ENCODE data around the gene TTC34.

TTC34 gene

GRCh38 chr1:2602311-2602835, 199.1 kb downstream of the TTC34 start:
- H3K27me3 ChIP-seq: peaks cover 18% of the 10 kb centered on the region
- no peaks in the 10 kb centered on the region for H3K36me3 ChIP-seq
- no peak overlapping the region for H3K4me3 ChIP-seq (ENCODE audit: low read depth in 1 of 2, low read length in 1 of 2)
- H3K27ac ChIP-seq: no peak overlapping the region
- TF ChIP-seq, protein P1, sequence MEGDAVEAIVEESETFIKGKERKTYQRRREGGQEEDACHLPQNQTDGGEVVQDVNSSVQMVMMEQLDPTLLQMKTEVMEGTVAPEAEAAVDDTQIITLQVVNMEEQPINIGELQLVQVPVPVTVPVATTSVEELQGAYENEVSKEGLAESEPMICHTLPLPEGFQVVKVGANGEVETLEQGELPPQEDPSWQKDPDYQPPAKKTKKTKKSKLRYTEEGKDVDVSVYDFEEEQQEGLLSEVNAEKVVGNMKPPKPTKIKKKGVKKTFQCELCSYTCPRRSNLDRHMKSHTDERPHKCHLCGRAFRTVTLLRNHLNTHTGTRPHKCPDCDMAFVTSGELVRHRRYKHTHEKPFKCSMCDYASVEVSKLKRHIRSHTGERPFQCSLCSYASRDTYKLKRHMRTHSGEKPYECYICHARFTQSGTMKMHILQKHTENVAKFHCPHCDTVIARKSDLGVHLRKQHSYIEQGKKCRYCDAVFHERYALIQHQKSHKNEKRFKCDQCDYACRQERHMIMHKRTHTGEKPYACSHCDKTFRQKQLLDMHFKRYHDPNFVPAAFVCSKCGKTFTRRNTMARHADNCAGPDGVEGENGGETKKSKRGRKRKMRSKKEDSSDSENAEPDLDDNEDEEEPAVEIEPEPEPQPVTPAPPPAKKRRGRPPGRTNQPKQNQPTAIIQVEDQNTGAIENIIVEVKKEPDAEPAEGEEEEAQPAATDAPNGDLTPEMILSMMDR (IDR thresholded peaks at IDR 0.05): no peak
- no peaks in the 10 kb centered on the region for H3K9me3 ChIP-seq
- H3K4me1 ChIP-seq (ENCODE audit: control insufficient read depth in 1 of 2, insufficient read depth in 1 of 2, low read depth in 1 of 2, low read length in 1 of 2): no peaks in the 10 kb centered on the region

GRCh38 chr1:2601721-2602303, 199.7 kb downstream of the TTC34 start:
- Histone ChIP-seq H3K36me3 (no peaks in the 10 kb centered on the region), H3K4me3 (ENCODE audit: low read depth in 1 of 2, low read length in 1 of 2) (no peak overlapping the region), H3K27me3 (peaks cover 18% of the 10 kb centered on the region), H3K4me1 (ENCODE audit: control insufficient read depth in 1 of 2, insufficient read depth in 1 of 2, low read depth in 1 of 2, low read length in 1 of 2) (no peaks in the 10 kb centered on the region), H3K9me3 (no peaks in the 10 kb centered on the region), H3K27ac (no peak overlapping the region)
- TF ChIP-seq, protein P1 (IDR thresholded peaks at IDR 0.05): no peak

GRCh38 chr1:2598329-2598931, 203.1 kb downstream of the TTC34 start:
- TF ChIP-seq, protein P1 (IDR thresholded peaks at IDR 0.05): no peak

GRCh38 chr1:2597441-2598328, 203.8 kb downstream of the TTC34 start:
- H3K27me3 ChIP-seq: peaks cover 38% of the 10 kb centered on the region
- no peak overlapping the region for H3K4me3 ChIP-seq (ENCODE audit: low read depth in 1 of 2, low read length in 1 of 2)

More at GRCh38 chr1:2598329-2598931, 203.1 kb downstream of the TTC34 start:
- Histone ChIP-seq H3K27ac (no peak overlapping the region), H3K27me3 (peaks cover 37% of the 10 kb centered on the region), H3K36me3 (no peaks in the 10 kb centered on the region), H3K4me3 (ENCODE audit: low read depth in 1 of 2, low read length in 1 of 2) (no peak overlapping the region), H3K9me3 (no peaks in the 10 kb centered on the region), H3K4me1 (ENCODE audit: control insufficient read depth in 1 of 2, insufficient read depth in 1 of 2, low read depth in 1 of 2, low read length in 1 of 2) (peaks cover 0 to 3% of the 10 kb centered on the region in 2 experiments)

More at GRCh38 chr1:2597441-2598328, 203.8 kb downstream of the TTC34 start:
- H3K9me3 ChIP-seq: no peaks in the 10 kb centered on the region
- no peaks in the 10 kb centered on the region for H3K36me3 ChIP-seq
- peaks cover 0 to 8% of the 10 kb centered on the region in 2 experiments for H3K4me1 ChIP-seq (ENCODE audit: control insufficient read depth in 1 of 2, insufficient read depth in 1 of 2, low read depth in 1 of 2, low read length in 1 of 2)
- H3K27ac ChIP-seq: no peak overlapping the region
- TF ChIP-seq, protein P1 (IDR thresholded peaks at IDR 0.05): no peak

All from neutrophil (primary cell).